ENCODE measurements around the gene SLC7A9.

- TF ChIP-seq, protein P1, sequence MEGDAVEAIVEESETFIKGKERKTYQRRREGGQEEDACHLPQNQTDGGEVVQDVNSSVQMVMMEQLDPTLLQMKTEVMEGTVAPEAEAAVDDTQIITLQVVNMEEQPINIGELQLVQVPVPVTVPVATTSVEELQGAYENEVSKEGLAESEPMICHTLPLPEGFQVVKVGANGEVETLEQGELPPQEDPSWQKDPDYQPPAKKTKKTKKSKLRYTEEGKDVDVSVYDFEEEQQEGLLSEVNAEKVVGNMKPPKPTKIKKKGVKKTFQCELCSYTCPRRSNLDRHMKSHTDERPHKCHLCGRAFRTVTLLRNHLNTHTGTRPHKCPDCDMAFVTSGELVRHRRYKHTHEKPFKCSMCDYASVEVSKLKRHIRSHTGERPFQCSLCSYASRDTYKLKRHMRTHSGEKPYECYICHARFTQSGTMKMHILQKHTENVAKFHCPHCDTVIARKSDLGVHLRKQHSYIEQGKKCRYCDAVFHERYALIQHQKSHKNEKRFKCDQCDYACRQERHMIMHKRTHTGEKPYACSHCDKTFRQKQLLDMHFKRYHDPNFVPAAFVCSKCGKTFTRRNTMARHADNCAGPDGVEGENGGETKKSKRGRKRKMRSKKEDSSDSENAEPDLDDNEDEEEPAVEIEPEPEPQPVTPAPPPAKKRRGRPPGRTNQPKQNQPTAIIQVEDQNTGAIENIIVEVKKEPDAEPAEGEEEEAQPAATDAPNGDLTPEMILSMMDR (conservative IDR thresholded peaks at IDR 0.05 in 1 of 2, IDR thresholded peaks at IDR 0.05 in 1 of 2; ENCODE audit: low read depth in 1 of 2, low read length in 2 of 2), result no peak
- TF ChIP-seq EZH2 (IDR thresholded peaks at IDR 0.05; ENCODE audit: low read length, missing control alignments), result no peak
These were observed 32.1 kb upstream of the SLC7A9 start for GRCh38 chr19:32901504-32902161.
